Neural cell (in vitro differentiated cells): ENCODE results near the gene PHACTR1. TPM values are rescaled to one million over a fixed set of nuclear protein-coding genes. Genes with fewer than 3 reads are reported as not detected.

Experiments
- H2AFZ ChIP-seq: fragments of 200-600, 300-800 bp; sonication (generic), shearing (Covaris generic); 2 replicates; pipeline ENCODE4 v1.6.0; 2014; ENCODE audit warnings: low read depth, mild to moderate bottlenecking, antibody characterized with exemption, low read length, moderate library complexity
- H3F3A ChIP-seq: fragments of 200-600 bp; shearing (Covaris generic); 2 replicates; pipeline ENCODE4 v1.6.1; 2016; ENCODE audit warnings: mild to moderate bottlenecking, moderate library complexity, mixed read lengths, antibody characterized with exemption, low read length; ENCODE audit not compliant: insufficient read depth, poor library complexity, severe bottlenecking
- H3K27ac ChIP-seq: fragments of 200-600, 300-800 bp; sonication (generic), shearing (Covaris generic); 2 replicates; pipeline ENCODE4 v1.5.1; 2014; ENCODE audit warnings: mild to moderate bottlenecking, low read length, moderate library complexity
- H3K27me3 ChIP-seq: fragments of 300-800, 200-600 bp; sonication (generic), shearing (Covaris generic); 2 replicates; pipeline ENCODE4 v1.6.0; 2014; ENCODE audit warnings: mild to moderate bottlenecking, low read depth, low read length, moderate library complexity; ENCODE audit not compliant: insufficient read depth
- H3K36me3 ChIP-seq: fragments of 300-800, 200-600 bp; sonication (generic), shearing (Covaris generic); 2 replicates; pipeline ENCODE4 v1.5.1; 2014; ENCODE audit warnings: mild to moderate bottlenecking, antibody characterized with exemption, low read length, moderate library complexity; ENCODE audit not compliant: insufficient read depth
- H3K4me2 ChIP-seq: fragments of 300-800, 200-600 bp; sonication (generic), shearing (Covaris generic); 2 replicates; pipeline ENCODE4 v1.6.0; 2014; ENCODE audit warnings: mild to moderate bottlenecking, low read length
- H3K4me3 ChIP-seq: fragments of 300-800, 200-600 bp; sonication (generic), shearing (Covaris generic); 2 replicates; pipeline ENCODE4 v1.5.1; 2014; ENCODE audit warnings: mild to moderate bottlenecking, low read length, moderate library complexity
- H3K79me2 ChIP-seq: fragments of 200-600 bp; shearing (Covaris generic); replicated peaks from 2 replicates; pipeline ENCODE4 v1.6.0; 2014; ENCODE audit warnings: mild to moderate bottlenecking, low read length, moderate library complexity; ENCODE audit not compliant: insufficient read depth
- H3K9ac ChIP-seq: fragments of 300-800, 200-600 bp; sonication (generic), shearing (Covaris generic); 2 replicates; pipeline ENCODE4 v1.6.1; 2016; ENCODE audit warnings: mild to moderate bottlenecking, low read length, mixed read lengths
- H3K9me2 ChIP-seq: fragments of 200-600 bp; shearing (Covaris generic); 2 replicates; pipeline ENCODE4 v1.6.1; 2016; ENCODE audit warnings: mild to moderate bottlenecking, low read length, mixed read lengths; ENCODE audit not compliant: insufficient read depth
- H3K9me3 ChIP-seq: fragments of 200-600, 300-800 bp; sonication (generic), shearing (Covaris generic); 2 replicates; pipeline ENCODE4 v1.6.1; 2016; ENCODE audit warnings: mild to moderate bottlenecking, mixed run types, low read length, moderate library complexity, mixed read lengths
- H4K20me1 ChIP-seq: fragments of 200-600 bp; shearing (Covaris generic); 2 replicates; pipeline ENCODE4 v1.6.1; 2016; ENCODE audit warnings: mild to moderate bottlenecking, mixed run types; ENCODE audit not compliant: insufficient read depth
- EP300 ChIP-seq: fragments of 450-650 bp; conservative IDR thresholded peaks from 2 replicates; pipeline ENCODE4 v1.6.1; 2014; ENCODE audit warnings: antibody characterized with exemption, mild to moderate bottlenecking, moderate library complexity; ENCODE audit not compliant: poor library complexity, severe bottlenecking
- EZH2 ChIP-seq: fragments of 200-600, 300-800 bp; shearing (Covaris generic), sonication (generic); IDR thresholded peaks from 2 replicates; pipeline ENCODE4 v1.6.1; 2014; ENCODE audit warnings: antibody characterized with exemption, low read length, borderline replicate concordance, mild to moderate bottlenecking; ENCODE audit not compliant: insufficient read depth, poor library complexity, severe bottlenecking
- MXI1 ChIP-seq: fragments of 450-650 bp; conservative IDR thresholded peaks from 2 replicates; pipeline ENCODE4 v1.6.1; 2014; ENCODE audit warnings: antibody characterized with exemption, mild to moderate bottlenecking; ENCODE audit not compliant: poor library complexity, severe bottlenecking
- POLR2AphosphoS5 ChIP-seq: IDR thresholded peaks from 2 replicates; pipeline ENCODE4 v1.6.1; 2012
- RAD21 ChIP-seq: fragments of 450-650 bp; conservative IDR thresholded peaks from 2 replicates; pipeline ENCODE4 v1.6.1; 2014; ENCODE audit warnings: antibody characterized with exemption, mild to moderate bottlenecking, moderate library complexity
- SMC3 ChIP-seq: fragments of 450-650 bp; conservative IDR thresholded peaks from 2 replicates; pipeline ENCODE4 v1.6.1; 2014; ENCODE audit warnings: antibody characterized with exemption, mild to moderate bottlenecking, moderate library complexity; ENCODE audit not compliant: poor library complexity
- TAF1 ChIP-seq: IDR thresholded peaks from 2 replicates; pipeline ENCODE4 v1.6.1; 2012; ENCODE audit warnings: low read depth
- polyA plus RNA-seq: library from polyadenylated mRNA; depleted of rRNA; stranded (reverse); fragments of >200 nt; gene quantifications from 2 replicates; pipeline ENCODE4 v1.2.3, GENCODE V29; 2014
- TF ChIP-seq, protein P1 (sequence below): fragments of 450-650 bp; IDR thresholded peaks from 2 replicates; pipeline ENCODE4 v1.5.1; 2014; ENCODE audit warnings: antibody characterized with exemption, mild to moderate bottlenecking, moderate library complexity; ENCODE audit not compliant: poor library complexity, severe bottlenecking
- TF ChIP-seq, protein P2 (sequence below): IDR thresholded peaks from 2 replicates; pipeline ENCODE4 v1.6.1; 2012; ENCODE audit warnings: borderline replicate concordance

PHACTR1 gene
- polyA plus RNA-seq, 1 donor from 2014 or later = 7.8 TPM

GRCh38 chr6:12993283-12993898 is 276.8 kb downstream of the PHACTR1 start:
- Histone ChIP-seq H2AFZ (no peak overlapping the region), H4K20me1 (no peaks in the 10 kb centered on the region), H3F3A (no peaks in the 10 kb centered on the region), H3K9me2 (no peaks in the 10 kb centered on the region), H3K27me3 (no peaks in the 10 kb centered on the region), H3K79me2 (no peaks in the 10 kb centered on the region), H3K4me2 (no peak overlapping the region), H3K9ac (no peak overlapping the region), H3K4me3 (no peak overlapping the region), H3K36me3 (no peaks in the 10 kb centered on the region), H3K9me3 (no peaks in the 10 kb centered on the region), H3K27ac (no peak overlapping the region)
- TF ChIP-seq TAF1 (no peak), POLR2AphosphoS5 (no peak), EP300 (no peak), EZH2 (no peak), RAD21 (no peak)
- TF ChIP-seq, protein P1, sequence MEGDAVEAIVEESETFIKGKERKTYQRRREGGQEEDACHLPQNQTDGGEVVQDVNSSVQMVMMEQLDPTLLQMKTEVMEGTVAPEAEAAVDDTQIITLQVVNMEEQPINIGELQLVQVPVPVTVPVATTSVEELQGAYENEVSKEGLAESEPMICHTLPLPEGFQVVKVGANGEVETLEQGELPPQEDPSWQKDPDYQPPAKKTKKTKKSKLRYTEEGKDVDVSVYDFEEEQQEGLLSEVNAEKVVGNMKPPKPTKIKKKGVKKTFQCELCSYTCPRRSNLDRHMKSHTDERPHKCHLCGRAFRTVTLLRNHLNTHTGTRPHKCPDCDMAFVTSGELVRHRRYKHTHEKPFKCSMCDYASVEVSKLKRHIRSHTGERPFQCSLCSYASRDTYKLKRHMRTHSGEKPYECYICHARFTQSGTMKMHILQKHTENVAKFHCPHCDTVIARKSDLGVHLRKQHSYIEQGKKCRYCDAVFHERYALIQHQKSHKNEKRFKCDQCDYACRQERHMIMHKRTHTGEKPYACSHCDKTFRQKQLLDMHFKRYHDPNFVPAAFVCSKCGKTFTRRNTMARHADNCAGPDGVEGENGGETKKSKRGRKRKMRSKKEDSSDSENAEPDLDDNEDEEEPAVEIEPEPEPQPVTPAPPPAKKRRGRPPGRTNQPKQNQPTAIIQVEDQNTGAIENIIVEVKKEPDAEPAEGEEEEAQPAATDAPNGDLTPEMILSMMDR = no peak

- H3K27ac ChIP-seq = no peak overlapping the region
- H4K20me1 ChIP-seq = no peaks in the 10 kb centered on the region
- H2AFZ ChIP-seq = no peak overlapping the region
- no peaks in the 10 kb centered on the region for H3K9me2 ChIP-seq
- no peak overlapping the region for H3K4me3 ChIP-seq
- no peak overlapping the region for H3K4me2 ChIP-seq
- H3F3A ChIP-seq = no peaks in the 10 kb centered on the region
- TF ChIP-seq EP300 = no peak
- no peak for TF ChIP-seq EZH2
- no peak for TF ChIP-seq TAF1
- TF ChIP-seq, protein P1 = no peak
- TF ChIP-seq, protein P2, sequence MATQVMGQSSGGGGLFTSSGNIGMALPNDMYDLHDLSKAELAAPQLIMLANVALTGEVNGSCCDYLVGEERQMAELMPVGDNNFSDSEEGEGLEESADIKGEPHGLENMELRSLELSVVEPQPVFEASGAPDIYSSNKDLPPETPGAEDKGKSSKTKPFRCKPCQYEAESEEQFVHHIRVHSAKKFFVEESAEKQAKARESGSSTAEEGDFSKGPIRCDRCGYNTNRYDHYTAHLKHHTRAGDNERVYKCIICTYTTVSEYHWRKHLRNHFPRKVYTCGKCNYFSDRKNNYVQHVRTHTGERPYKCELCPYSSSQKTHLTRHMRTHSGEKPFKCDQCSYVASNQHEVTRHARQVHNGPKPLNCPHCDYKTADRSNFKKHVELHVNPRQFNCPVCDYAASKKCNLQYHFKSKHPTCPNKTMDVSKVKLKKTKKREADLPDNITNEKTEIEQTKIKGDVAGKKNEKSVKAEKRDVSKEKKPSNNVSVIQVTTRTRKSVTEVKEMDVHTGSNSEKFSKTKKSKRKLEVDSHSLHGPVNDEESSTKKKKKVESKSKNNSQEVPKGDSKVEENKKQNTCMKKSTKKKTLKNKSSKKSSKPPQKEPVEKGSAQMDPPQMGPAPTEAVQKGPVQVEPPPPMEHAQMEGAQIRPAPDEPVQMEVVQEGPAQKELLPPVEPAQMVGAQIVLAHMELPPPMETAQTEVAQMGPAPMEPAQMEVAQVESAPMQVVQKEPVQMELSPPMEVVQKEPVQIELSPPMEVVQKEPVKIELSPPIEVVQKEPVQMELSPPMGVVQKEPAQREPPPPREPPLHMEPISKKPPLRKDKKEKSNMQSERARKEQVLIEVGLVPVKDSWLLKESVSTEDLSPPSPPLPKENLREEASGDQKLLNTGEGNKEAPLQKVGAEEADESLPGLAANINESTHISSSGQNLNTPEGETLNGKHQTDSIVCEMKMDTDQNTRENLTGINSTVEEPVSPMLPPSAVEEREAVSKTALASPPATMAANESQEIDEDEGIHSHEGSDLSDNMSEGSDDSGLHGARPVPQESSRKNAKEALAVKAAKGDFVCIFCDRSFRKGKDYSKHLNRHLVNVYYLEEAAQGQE = no peak
- TF ChIP-seq POLR2AphosphoS5 = no peak
- TF ChIP-seq SMC3 = no peak
- no peak for TF ChIP-seq MXI1
- H3K27me3 ChIP-seq = no peaks in the 10 kb centered on the region
- no peaks in the 10 kb centered on the region for H3K79me2 ChIP-seq
- H3K36me3 ChIP-seq = no peaks in the 10 kb centered on the region
- H3K9me3 ChIP-seq = no peaks in the 10 kb centered on the region
- H3K9ac ChIP-seq = no peak overlapping the region
These were observed 278.9 kb downstream of the PHACTR1 start for GRCh38 chr6:12995419-12995818.
